Ecto neural progenitor cell (in vitro differentiated cells): ENCODE data around the gene CYTH3.
"Not testable (repeated sequence)": the region's sequence is repeated elsewhere in the genome, so short reads cannot be mapped to it uniquely, and the experiment has no call there.

ENCODE experiments used
- DNase-seq: peaks from one replicate; pipeline ENCODE4 v3.0.0-alpha.2; 2018; ENCODE audit warnings: low spot score

The CYTH3 gene

DNA sequence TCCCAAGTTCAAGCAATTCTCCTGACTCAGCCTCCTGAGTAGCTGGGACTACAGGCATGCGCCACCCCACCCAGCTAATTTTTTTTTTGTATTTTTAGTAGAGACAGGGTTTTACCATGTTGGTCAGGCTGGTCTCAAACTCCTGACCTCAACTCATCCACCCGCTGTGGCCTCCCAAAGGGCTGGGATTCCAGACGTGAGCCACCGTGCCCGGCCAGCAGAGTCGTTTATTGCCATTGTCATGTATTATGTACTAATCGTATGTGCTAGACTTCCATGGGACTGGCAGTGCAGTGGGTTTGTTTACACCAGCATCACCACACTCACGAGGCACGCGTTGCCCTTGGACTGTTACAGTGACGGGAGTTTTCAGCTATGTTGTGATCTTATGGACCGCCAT, 120.9 kb downstream of the CYTH3 start:
- DNase-seq = not testable (repeated sequence)

- no peak for DNase-seq
Observed at GRCh38 chr7:6149996-6150395, 122.4 kb downstream of the CYTH3 start.

- DNase-seq = no peak
Observed at GRCh38 chr7:6148724-6149360, 123.6 kb downstream of the CYTH3 start.

GRCh38 chr7:6147627-6148026, 124.8 kb downstream of the CYTH3 start:
- DNase-seq = no peak

DNA sequence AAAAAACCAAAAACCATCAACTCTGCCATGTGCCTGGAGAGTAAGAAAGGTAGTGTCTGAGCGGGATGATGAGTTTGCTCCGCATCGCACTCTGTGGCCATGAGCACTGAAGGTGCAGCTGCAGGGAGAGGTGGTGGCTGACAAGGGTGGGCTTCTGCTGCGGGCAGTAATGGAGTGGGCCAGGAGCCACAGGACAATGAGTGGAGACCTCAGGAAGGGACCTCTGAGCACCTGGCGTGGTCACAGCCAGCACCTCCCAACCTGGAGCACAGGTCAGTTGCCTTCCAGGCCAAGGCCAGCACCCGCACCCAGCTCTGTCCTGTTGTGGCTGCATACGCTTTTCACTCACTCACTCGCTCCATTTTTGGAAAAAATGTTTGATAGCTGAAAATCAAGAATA, 125.8 kb downstream of the CYTH3 start:
- no peak for DNase-seq

DNA sequence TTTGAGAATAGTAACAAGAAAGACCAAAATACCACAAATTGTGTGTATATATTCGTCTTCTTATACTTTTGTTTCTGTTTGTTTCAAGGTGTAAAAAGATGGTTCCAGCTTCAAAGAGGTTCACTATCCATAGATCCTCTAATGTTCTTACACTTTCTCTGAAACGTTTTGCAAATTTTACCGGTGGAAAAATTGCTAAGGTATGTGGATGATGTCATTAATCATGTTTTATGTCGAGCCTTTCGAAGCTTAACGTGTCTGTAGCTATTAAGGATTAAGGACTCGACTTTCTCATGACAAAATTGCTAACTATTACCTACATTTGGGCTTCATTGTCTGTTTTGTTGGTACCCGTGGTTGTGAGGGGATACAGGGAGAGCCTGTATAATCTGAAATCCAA, 128.4 kb downstream of the CYTH3 start:
- no peak for DNase-seq

- no peak for DNase-seq
Observed at GRCh38 chr7:6142871-6143380, 129.5 kb downstream of the CYTH3 start.

GRCh38 chr7:6139189-6139996, 133.0 kb downstream of the CYTH3 start:
- DNase-seq = no peak

DNA sequence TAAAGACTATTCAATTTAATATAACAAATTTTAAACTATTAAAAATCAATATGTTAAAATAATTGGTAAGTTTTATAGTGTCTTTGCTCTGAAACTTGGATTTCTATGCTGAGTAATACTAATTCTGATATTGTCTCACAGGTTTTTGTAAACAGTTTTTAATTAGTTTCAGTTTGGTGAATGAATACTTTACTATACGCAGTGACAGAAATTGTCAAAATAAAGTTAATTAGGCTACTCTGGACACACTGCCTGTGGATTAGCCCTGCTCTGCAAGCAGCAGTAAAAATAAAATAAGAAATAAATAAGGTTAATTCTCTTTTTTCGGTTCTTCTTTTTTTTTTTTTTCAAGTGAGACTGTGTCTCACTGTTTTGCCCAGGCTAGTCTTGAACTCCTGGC, 135.9 kb downstream of the CYTH3 start:
- DNase-seq = no peak

DNA sequence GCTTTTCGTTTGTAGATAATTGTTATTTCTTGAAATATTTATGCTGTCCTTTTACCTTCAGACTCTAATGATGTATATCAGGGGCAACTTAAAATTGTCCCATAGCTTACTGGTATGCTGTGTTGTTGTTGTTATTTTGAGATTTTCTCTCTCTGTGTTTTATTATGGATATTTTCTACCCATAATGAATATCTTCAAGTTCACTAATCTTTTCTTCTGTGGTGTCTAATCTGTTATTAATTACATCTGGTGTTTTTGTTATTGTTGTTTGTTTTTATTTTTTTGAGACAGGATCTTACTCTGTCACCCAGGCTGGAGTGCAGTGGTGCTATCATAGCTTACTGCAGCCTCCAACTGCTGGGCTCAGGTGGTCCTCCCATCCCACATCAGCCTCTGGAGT, 139.2 kb downstream of the CYTH3 start:
- no peak for DNase-seq

GRCh38 chr7:6130007-6130587, 142.3 kb downstream of the CYTH3 start:
- DNase-seq = no peak

GRCh38 chr7:6128205-6128604, 144.2 kb downstream of the CYTH3 start:
- no peak for DNase-seq

DNA sequence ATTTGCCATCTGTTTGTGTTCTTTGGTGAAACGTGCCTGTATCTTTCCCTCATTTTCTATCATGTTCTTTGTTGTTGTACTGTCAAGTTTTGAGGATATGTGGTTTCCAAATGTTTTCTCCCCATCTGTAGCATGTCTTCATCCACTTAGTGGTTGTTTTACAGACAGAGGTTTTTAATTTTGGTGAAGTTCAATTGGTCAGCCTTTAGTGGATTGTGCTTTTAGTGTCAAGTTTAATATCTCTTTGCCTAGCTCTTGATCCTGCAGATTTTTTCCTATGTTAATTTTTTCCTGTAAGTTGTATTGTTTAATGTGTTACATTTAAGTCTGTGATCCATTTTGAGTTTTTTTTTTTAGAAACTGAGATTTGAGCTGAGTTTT, 145.3 kb downstream of the CYTH3 start:
- DNase-seq = no peak

DNA sequence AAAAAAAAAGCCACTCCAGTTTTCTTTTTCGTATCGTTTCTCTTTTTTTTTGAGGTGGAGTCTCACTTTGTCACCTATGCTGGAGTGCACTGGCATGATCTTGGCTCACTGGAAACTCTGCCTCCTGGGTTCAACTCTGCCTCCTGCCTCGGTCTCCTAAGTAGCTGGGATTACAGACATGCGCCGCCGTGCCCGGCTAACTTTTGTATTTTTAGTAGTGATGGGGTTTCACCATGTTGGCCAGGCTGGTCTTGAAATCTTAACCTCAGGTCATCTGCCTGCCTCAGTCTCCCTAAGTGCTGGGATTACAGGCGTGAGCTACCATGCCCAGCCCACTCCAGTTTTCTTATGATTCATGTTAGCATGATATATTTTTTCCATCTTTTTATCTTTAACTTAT, 148.6 kb downstream of the CYTH3 start:
- no peak for DNase-seq

GRCh38 chr7:6121141-6121540, 151.3 kb downstream of the CYTH3 start:
- no peak for DNase-seq

- no peak for DNase-seq
Observed at GRCh38 chr7:6117533-6117932, 154.9 kb downstream of the CYTH3 start.

DNA sequence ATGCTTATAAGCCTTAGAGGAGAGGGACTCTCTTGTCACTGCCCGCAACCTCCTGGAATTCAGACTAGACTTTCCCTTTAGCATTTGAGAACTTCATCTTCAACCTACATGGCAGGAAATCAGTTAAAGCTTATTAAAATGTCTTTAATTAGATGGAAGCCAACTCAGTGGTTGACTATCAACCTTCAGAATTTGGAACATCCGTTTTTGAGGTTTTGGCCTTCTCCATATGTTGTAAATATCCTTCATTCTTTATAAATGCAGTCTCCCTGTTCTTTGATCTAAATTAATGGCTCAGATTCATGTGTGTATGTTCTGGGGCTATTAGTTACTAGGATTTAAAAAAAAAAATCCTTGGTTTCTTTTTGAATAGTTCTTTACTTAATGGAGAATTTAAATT, 156.2 kb downstream of the CYTH3 start:
- no peak for DNase-seq
